IMR-90 (cell line): ENCODE data around the gene GCG. TPM values are rescaled to one million over a fixed set of nuclear protein-coding genes. Genes with fewer than 3 reads are reported as not detected.

Source experiments
- ATAC-seq: fragments of 200-7000 bp; cut with Tn5 transposase; 2 replicates; pipeline ENCODE4 v1.9.1; 2020; ENCODE audit warnings: low read depth, mild to moderate bottlenecking, moderate library complexity
- BruUV-seq: library from RNA; stranded (reverse); fragments of 400-500 nt; replicated peaks from 2 replicates; lab custom pipeline; 2021; lab: Mats Ljungman, UMichigan
- CTCF ChIA-PET: fragments of 300-600 bp; formaldehyde crosslinking; extraction: SDS; loops from one replicate; lab custom pipeline; 2021; ENCODE audit warnings: antibody characterized with exemption; lab: Yijun Ruan, JAX
- POLR2A ChIA-PET: fragments of 300-600 bp; sonication (Branson Sonifier 250); formaldehyde crosslinking; loops from one replicate; lab custom pipeline; 2022; ENCODE audit warnings: antibody characterized with exemption; ENCODE audit not compliant: unreplicated experiment; lab: Charles Lee
- DNase-seq: peaks from one replicate; pipeline ENCODE4 v3.0.0; 2013
- H2AFZ ChIP-seq: replicated peaks from 2 replicates; pipeline ENCODE3; 2013; ENCODE audit warnings: low read length, mild to moderate bottlenecking; ENCODE audit not compliant: poor library complexity
- H2AK5ac ChIP-seq: 2 replicates; pipeline ENCODE4 v1.6.1; 2013; ENCODE audit warnings: low read depth, low read length, inconsistent platforms
- H2AK9ac ChIP-seq: replicated peaks from 2 replicates; pipeline ENCODE3; 2013; ENCODE audit warnings: mild to moderate bottlenecking, low read depth, low read length, moderate library complexity; ENCODE audit not compliant: poor library complexity
- H2BK120ac ChIP-seq: 2 replicates; pipeline ENCODE4 v1.6.1; 2013; ENCODE audit warnings: low read depth, low read length, inconsistent platforms
- H2BK15ac ChIP-seq: 3 replicates; pipeline ENCODE4 v1.6.1; 2013; ENCODE audit warnings: low read depth, low read length, inconsistent platforms
- H2BK20ac ChIP-seq: 2 replicates; pipeline ENCODE4 v1.6.1; 2013; ENCODE audit warnings: low read depth, mild to moderate bottlenecking, inconsistent platforms, low read length, moderate library complexity
- H2BK5ac ChIP-seq: 2 replicates; pipeline ENCODE4 v1.6.1; 2013; ENCODE audit warnings: mild to moderate bottlenecking, low read depth, low read length, inconsistent platforms; ENCODE audit not compliant: poor library complexity, severe bottlenecking
- H3K14ac ChIP-seq: replicated peaks from 2 replicates; pipeline ENCODE4 v1.6.1; 2013; ENCODE audit warnings: low read depth, low read length, inconsistent platforms
- H3K18ac ChIP-seq: 2 replicates; pipeline ENCODE4 v1.6.1; 2013; ENCODE audit warnings: low read depth, low read length, control low read depth
- H3K23ac ChIP-seq: 2 replicates; pipeline ENCODE4 v1.6.1; 2013; ENCODE audit warnings: low read depth, low read length, inconsistent platforms
- H3K27ac ChIP-seq: 2 replicates; pipeline ENCODE4 v1.5.1; 2013; ENCODE audit warnings: mild to moderate bottlenecking, control low read depth, low read length; ENCODE audit not compliant: insufficient read depth
- H3K27me3 ChIP-seq: 2 replicates; pipeline ENCODE4 v1.6.1; 2013; ENCODE audit warnings: low read length; ENCODE audit not compliant: control insufficient read depth, insufficient read depth
- H3K36me3 ChIP-seq: 2 replicates; pipeline ENCODE4 v1.6.1; 2013; ENCODE audit warnings: low read length, mixed read lengths; ENCODE audit not compliant: control insufficient read depth, insufficient read depth
- H3K4ac ChIP-seq: 2 replicates; pipeline ENCODE4 v1.6.1; 2013; ENCODE audit warnings: low read depth, low read length, inconsistent platforms
- H3K4me1 ChIP-seq: 2 replicates; pipeline ENCODE4 v1.6.1; 2013; ENCODE audit warnings: low read length, mixed read lengths; ENCODE audit not compliant: control insufficient read depth, insufficient read depth
- H3K4me2 ChIP-seq: 2 replicates; pipeline ENCODE4 v1.6.1; 2013; ENCODE audit warnings: low read depth, mild to moderate bottlenecking, control low read depth, low read length, moderate library complexity
- H3K4me3 ChIP-seq: 2 replicates; pipeline ENCODE4 v1.5.1; 2013; ENCODE audit warnings: low read depth, mild to moderate bottlenecking, control low read depth, low read length, moderate library complexity; ENCODE audit not compliant: insufficient read depth
- H3K56ac ChIP-seq: 2 replicates; pipeline ENCODE4 v1.6.1; 2013; ENCODE audit warnings: low read length, inconsistent platforms; ENCODE audit not compliant: insufficient read depth; ENCODE audit errors: extremely low read depth
- H3K79me1 ChIP-seq, 2 experiments: 2 replicates each; pipeline ENCODE4 v1.6.1; 2013; ENCODE audit warnings: low read length in 2 of 2, inconsistent platforms in 1 of 2, low read depth in 1 of 2
- H3K9ac ChIP-seq: 2 replicates; pipeline ENCODE4 v1.6.1; 2013; ENCODE audit warnings: low read depth, low read length, control low read depth
- H3K9me1 ChIP-seq: 2 replicates; pipeline ENCODE4 v1.6.1; 2013; ENCODE audit warnings: low read length, inconsistent platforms; ENCODE audit not compliant: insufficient read depth
- H3K9me3 ChIP-seq: 2 replicates; pipeline ENCODE4 v1.6.1; 2013; ENCODE audit warnings: low read length; ENCODE audit not compliant: control insufficient read depth, insufficient read depth
- H4K20me1 ChIP-seq: 2 replicates; pipeline ENCODE4 v1.6.1; 2013; ENCODE audit warnings: low read length, inconsistent platforms; ENCODE audit not compliant: insufficient read depth
- H4K5ac ChIP-seq: 2 replicates; pipeline ENCODE4 v1.6.1; 2013; ENCODE audit warnings: mild to moderate bottlenecking, low read depth, low read length, control low read depth
- H4K8ac ChIP-seq, 2 experiments: 2 replicates each; pipeline ENCODE4 v1.6.1; 2013; ENCODE audit warnings: low read depth in 2 of 2, low read length in 2 of 2, control low read depth in 1 of 2, inconsistent platforms in 1 of 2
- H4K91ac ChIP-seq: 2 replicates; pipeline ENCODE4 v1.6.1; 2013; ENCODE audit warnings: low read depth, low read length, inconsistent platforms; ENCODE audit not compliant: insufficient read depth
- CEBPB ChIP-seq: IDR thresholded peaks from 2 replicates; pipeline ENCODE4 v1.6.1; 2012; ENCODE audit warnings: low read depth, low read length, improper control_type of control experiment
- MAFK ChIP-seq: IDR thresholded peaks from 2 replicates; pipeline ENCODE4 v1.6.1; 2012; ENCODE audit warnings: low read depth, low read length, improper control_type of control experiment
- whole genome bisulfite sequencing, 2 experiments: methylation state at CpG; one replicate each; pipeline versions ENCODE4 v1.1.5 to v1.1.7; 2013; ENCODE audit warnings: missing lambda C conversion rate in 2 of 2; ENCODE audit not compliant: insufficient read length in 1 of 2; ENCODE audit errors: extremely low coverage in 2 of 2; 5-methylcytosine and 5-hydroxymethylcytosine counted together
- dilution Hi-C: fragments of 300-500 bp; cut with HindIII; formaldehyde crosslinking; loops from one replicate; pipeline ENCODE4 v1.14.3; 2018; ENCODE audit warnings: low sequenced_read_pairs; ENCODE audit not compliant: unreplicated experiment
- in situ Hi-C: fragments of 300-500 bp; cut with MboI; formaldehyde crosslinking; loops from 3 replicates; pipeline ENCODE4 v1.14.3; 2019; ENCODE audit warnings: low sequenced_read_pairs, inconsistent platforms, mixed read lengths
- intact Hi-C: fragments of 100-400 bp; cut with micrococcal nuclease; formaldehyde crosslinking; loops from 2 replicates; pipeline ENCODE4 v1.10.0; 2022
- polyA plus RNA-seq, 3 experiments: library from polyadenylated mRNA; depleted of rRNA; stranded (reverse); fragments of >200 nt; gene quantifications; 2 replicates each; pipeline ENCODE4 v1.2.3, GENCODE V29; 2012; ENCODE audit warnings: low replicate concordance in 1 of 3
- total RNA-seq: library from RNA; depleted of rRNA; stranded (reverse); fragments of >200 nt; gene quantifications from 2 replicates; pipeline ENCODE4 v1.2.3, GENCODE V29; 2012

GCG gene
- total and polyA plus RNA-seq, 2 of the 4 experiments (the other 2 are of a cell fraction): not detected

- peaks cover 5% of the 10 kb centered on the region for H3K9me3 ChIP-seq
- DNase-seq (peak; percentile 78), ATAC-seq (peak; percentile 53)
- intact Hi-C loops (loop anchor here (2.0 kb wide), 1 partner anchor 46 kb away; no protein-coding TSS in a partner anchor), in situ Hi-C loops (no loop called here), dilution Hi-C loops (no loop called here)
- H3K14ac ChIP-seq: no peak overlapping the region
- ChIA-PET CTCF (interaction anchor here (0.8 to 1.0 kb wide), 2 partner anchors 24 to 532 kb away, joined by 3 read pairs; no protein-coding TSS in a partner anchor), POLR2A (no interaction called here)
- H3K4ac ChIP-seq: no peak overlapping the region
- peak overlapping the region; percentile 79; the same call in 1 of the 3 replicates for H2BK15ac ChIP-seq
- H4K8ac ChIP-seq: peak overlapping the region in 1 of 2 experiments; percentile 45; a peak in 1 of 4 replicates
- BruUV-seq: no TSS peak
- H3K4me1 ChIP-seq: peaks cover 5% of the 10 kb centered on the region
- H2AK9ac ChIP-seq: no peak overlapping the region
- H3K23ac ChIP-seq: no peak overlapping the region
- H2BK120ac ChIP-seq: peak overlapping the region; percentile 45
- H3K56ac ChIP-seq: no peak overlapping the region
- peak overlapping the region; percentile 71 for H3K18ac ChIP-seq
- no peaks in the 10 kb centered on the region for H4K20me1 ChIP-seq
- H2BK5ac ChIP-seq: no peak overlapping the region
- H3K79me1 ChIP-seq: no peaks in the 10 kb centered on the region
- H3K4me2 ChIP-seq: no peak overlapping the region
- H2BK20ac ChIP-seq: 0 out of 2 replicates have a peak overlapping the region, but pooled peaks have one; percentile 19
- no peak overlapping the region for H3K27ac ChIP-seq
- WGBS, 2 experiments: no CpG with 5 or more reads among the region's 7 CpGs
- H4K5ac ChIP-seq: peak overlapping the region; percentile 49; the same call in 1 of the 2 replicates
- H2AK5ac ChIP-seq: no peak overlapping the region
- H2AFZ ChIP-seq: no peak overlapping the region
- no peak overlapping the region for H3K9ac ChIP-seq
- H3K36me3 ChIP-seq: no peaks in the 10 kb centered on the region
- H3K27me3 ChIP-seq: no peaks in the 10 kb centered on the region
- TF ChIP-seq CEBPB (peak; percentile 73), MAFK (no peak)
- H3K9me1 ChIP-seq: peaks cover 2% of the 10 kb centered on the region; the same call in 1 of the 2 replicates
- H3K4me3 ChIP-seq: no peak overlapping the region
- no peak overlapping the region; the same call in 1 of the 2 replicates for H4K91ac ChIP-seq
Measured at GRCh38 chr2:162118166-162119031, 33.6 kb downstream of the GCG start.
